Activated CD8-positive, alpha-beta memory T cell treated with anti-CD3 and anti-CD28 coated beads for 24 hours (primary cell): ENCODE data around the gene SRGAP1.
"Not testable (repeated sequence)": the region's sequence is repeated elsewhere in the genome, so short reads cannot be mapped to it uniquely, and the experiment has no call there.

Experiments used
- DNase-seq: peaks from one replicate; pipeline ENCODE4 v3.0.0-alpha.2; 2020

Gene SRGAP1

GRCh38 chr12:64092507-64093196, 248.2 kb downstream of the SRGAP1 start:
- no peak for DNase-seq

- no peak for DNase-seq
These were observed 249.2 kb downstream of the SRGAP1 start for GRCh38 chr12:64093689-64094088.

GRCh38 chr12:64097366-64098105, 253.0 kb downstream of the SRGAP1 start:
- DNase-seq, result no peak

- no peak for DNase-seq
These were observed 254.3 kb downstream of the SRGAP1 start for GRCh38 chr12:64098709-64099354.

- no peak for DNase-seq
These were observed 254.9 kb downstream of the SRGAP1 start for GRCh38 chr12:64099397-64099796.

GRCh38 chr12:64102339-64102738, 257.8 kb downstream of the SRGAP1 start:
- DNase-seq, result no peak

- DNase-seq, result no peak
These were observed 259.6 kb downstream of the SRGAP1 start for GRCh38 chr12:64103825-64104740.

GRCh38 chr12:64105026-64105425, 260.5 kb downstream of the SRGAP1 start:
- no peak for DNase-seq

GRCh38 chr12:64107776-64108175, 263.3 kb downstream of the SRGAP1 start:
- DNase-seq, result no peak

- no peak for DNase-seq
These were observed 265.2 kb downstream of the SRGAP1 start for GRCh38 chr12:64109706-64110105.

- DNase-seq, result no peak
These were observed 266.4 kb downstream of the SRGAP1 start for GRCh38 chr12:64110864-64111263.

GRCh38 chr12:64116969-64117368, 272.5 kb downstream of the SRGAP1 start:
- no peak for DNase-seq

GRCh38 chr12:64120568-64120967, 276.1 kb downstream of the SRGAP1 start:
- no peak for DNase-seq

- not testable (repeated sequence) for DNase-seq
These were observed 276.6 kb downstream of the SRGAP1 start for GRCh38 chr12:64121086-64121485.

- no peak for DNase-seq
These were observed 277.7 kb downstream of the SRGAP1 start for GRCh38 chr12:64122154-64122553.

GRCh38 chr12:64122995-64123394, 278.5 kb downstream of the SRGAP1 start:
- DNase-seq, result no peak

GRCh38 chr12:64123448-64123847, 278.9 kb downstream of the SRGAP1 start:
- no peak for DNase-seq

- DNase-seq, result no peak
These were observed 280.2 kb downstream of the SRGAP1 start for GRCh38 chr12:64124511-64125197.

- DNase-seq, result no peak
These were observed 281.4 kb downstream of the SRGAP1 start for GRCh38 chr12:64125913-64126312.

GRCh38 chr12:64127811-64128210, 283.3 kb downstream of the SRGAP1 start:
- no peak for DNase-seq

- DNase-seq, result no peak
These were observed 283.9 kb downstream of the SRGAP1 start for GRCh38 chr12:64128366-64128765.

GRCh38 chr12:64130476-64130875, 286.0 kb downstream of the SRGAP1 start:
- not testable (repeated sequence) for DNase-seq
